HepG2 (cell line): Measurements from ENCODE around the gene POLRMT. TPM values are rescaled to one million over a fixed set of nuclear protein-coding genes. Genes with fewer than 3 reads are reported as not detected.

Experiments used
- ATAC-seq: fragments of 200-7000 bp; cut with Tn5 transposase; 3 replicates; pipeline ENCODE4 v1.9.1; 2020; ENCODE audit warnings: mild to moderate bottlenecking, moderate library complexity
- BruUV-seq: library from RNA; stranded (reverse); fragments of 400-500 nt; replicated peaks from 2 replicates; lab custom pipeline; 2021; lab: Mats Ljungman, UMichigan
- CTCF ChIA-PET: fragments of 300-600 bp; formaldehyde crosslinking; extraction: SDS; loops from one replicate; lab custom pipeline; 2021; ENCODE audit warnings: low total read pairs, inconsistent platforms, low intra/inter-chr PET ratio; lab: Yijun Ruan, JAX
- POLR2A ChIA-PET: fragments of 350-600 bp; sonication (Branson Sonifier 250); formaldehyde crosslinking; loops from one replicate; lab custom pipeline; 2020; ENCODE audit warnings: antibody characterized with exemption, inconsistent platforms; lab: Yijun Ruan, JAX
- DNase-seq: peaks from one replicate; pipeline ENCODE4 v3.0.0-alpha.2; 2015; ENCODE audit warnings: low spot score
- FAIRE-seq: peaks from 3 replicates; lab custom pipeline; 2011; peaks lifted over from hg19 to GRCh38; lab: Jason Lieb, UNC
- H2AFZ ChIP-seq: one replicate; pipeline ENCODE4 v1.6.1; 2011; ENCODE audit warnings: low read length, inconsistent platforms
- H3K27ac ChIP-seq: fragments of 300-600 bp; 3 replicates; pipeline ENCODE4 v1.8.0; 2011; ENCODE audit warnings: mixed run types, mild to moderate bottlenecking, mixed read lengths, low read length, inconsistent platforms; ENCODE audit not compliant: insufficient read depth; ENCODE audit errors: extremely low read length
- H3K27me3 ChIP-seq, 2 experiments: fragments of 200-600 bp in 1 of 2; 2 replicates in 1 of 2; 3 replicates in 1 of 2; pipeline versions ENCODE4 v1.6.0 to v1.8.0; 2011; ENCODE audit warnings: low read length in 2 of 2, mild to moderate bottlenecking in 2 of 2, moderate library complexity in 2 of 2, inconsistent platforms in 1 of 2; ENCODE audit not compliant: insufficient read depth in 2 of 2, control insufficient read depth in 1 of 2
- H3K36me3 ChIP-seq, 2 experiments: fragments of 200-600 bp in 1 of 2; replicated peaks in 1 of 2; 2 replicates in 1 of 2; 3 replicates in 1 of 2; pipeline versions ENCODE4 v1.5.1 to v1.8.0; 2011; ENCODE audit warnings: low read length in 2 of 2, inconsistent platforms in 1 of 2; ENCODE audit not compliant: insufficient read depth in 2 of 2, control insufficient read depth in 1 of 2
- H3K4me1 ChIP-seq: 2 replicates; pipeline ENCODE4 v1.5.1; 2012; ENCODE audit warnings: low read length, inconsistent platforms; ENCODE audit not compliant: insufficient read depth
- H3K4me2 ChIP-seq: 2 replicates; pipeline ENCODE4 v1.6.0; 2011; ENCODE audit warnings: low read depth, low read length, inconsistent platforms
- H3K4me3 ChIP-seq, 3 experiments: fragments of 200-600 bp in 1 of 3; sonication (generic), shearing (Covaris generic) in 1 of 3; replicated peaks in 1 of 3; 2 replicates each; pipeline ENCODE4 v1.5.1; 2011 to 2016; ENCODE audit warnings: low read length in 3 of 3, inconsistent platforms in 2 of 3, low read depth in 2 of 3, mild to moderate bottlenecking in 2 of 3, control low read depth in 1 of 3, mixed read lengths in 1 of 3; ENCODE audit not compliant: insufficient read depth in 1 of 3
- H3K79me2 ChIP-seq: one replicate; pipeline ENCODE4 v1.6.1; 2011; ENCODE audit warnings: low read length, inconsistent platforms; ENCODE audit not compliant: insufficient read depth
- H3K9ac ChIP-seq: 2 replicates; pipeline ENCODE4 v1.6.0; 2011; ENCODE audit warnings: mild to moderate bottlenecking, low read depth, low read length, inconsistent platforms; ENCODE audit not compliant: insufficient read depth
- H3K9me3 ChIP-seq: 2 replicates; pipeline ENCODE4 v1.5.1; 2012; ENCODE audit warnings: mild to moderate bottlenecking, low read length
- H4K20me1 ChIP-seq: 2 replicates; pipeline ENCODE4 v1.6.0; 2011; ENCODE audit warnings: inconsistent platforms, mild to moderate bottlenecking, low read length, moderate library complexity; ENCODE audit not compliant: insufficient read depth
- AGO2 ChIP-seq: fragments of 200-400 bp; formaldehyde crosslinking; optimal IDR thresholded peaks from 2 replicates; pipeline ENCODE3; 2017; ENCODE audit warnings: mild to moderate bottlenecking, low read depth, low read length, moderate library complexity
- NFE2 ChIP-seq: sonication (generic); formaldehyde crosslinking; IDR thresholded peaks from 2 replicates; pipeline ENCODE4 v1.4.0; 2020; ENCODE audit warnings: missing genetic modification reagents
- POLR2G ChIP-seq: fragments of 200-400 bp; formaldehyde crosslinking; IDR thresholded peaks from 2 replicates; pipeline ENCODE4 v1.6.1; 2018; ENCODE audit warnings: mild to moderate bottlenecking, low read depth, low read length, moderate library complexity
- ZIK1 ChIP-seq: sonication (generic); formaldehyde crosslinking; IDR thresholded peaks from 2 replicates; pipeline ENCODE4 v1.5.0; 2020; ENCODE audit warnings: mild to moderate bottlenecking, low read depth, missing genetic modification reagents, borderline replicate concordance
- ZNF563 ChIP-seq: sonication (generic); formaldehyde crosslinking; IDR thresholded peaks from 2 replicates; pipeline ENCODE4 v1.8.0; 2022; ENCODE audit warnings: mild to moderate bottlenecking, moderate library complexity, missing genetic modification reagents
- ZNF790 ChIP-seq: sonication (generic); formaldehyde crosslinking; IDR thresholded peaks from 2 replicates; pipeline ENCODE4 v1.8.0; 2022; ENCODE audit warnings: missing genetic modification reagents, mild to moderate bottlenecking, borderline replicate concordance
- WGBS: methylation state at CpG from one replicate; pipeline ENCODE4 v1.1.6; 2017; ENCODE audit warnings: low lambda C conversion rate; 5-methylcytosine and 5-hydroxymethylcytosine counted together
- in situ Hi-C: cut with HindIII; loops from 2 replicates; pipeline ENCODE4 v1.10.0; 2017; ENCODE audit warnings: low pct_unique_long_range_greater_than_20kb; ENCODE audit not compliant: extremely low pct_ligation_motif_present
- intact Hi-C: fragments of 100-400 bp; cut with micrococcal nuclease; formaldehyde crosslinking; loops from one replicate; pipeline ENCODE4 v1.10.0; 2022; ENCODE audit not compliant: unreplicated experiment
- polyA plus RNA-seq, 8 experiments: library from polyadenylated mRNA; depleted of rRNA in 3 of 8; stranded (reverse) in 7 of 8; unstranded in 1 of 8; fragments of >200 nt; fragmentation: Illumina TruSeq in 4 of 8; extraction: Trizol in 4 of 8; gene quantifications; 2 replicates each; pipeline versions ENCODE4 v1.2.1 to v1.2.3, GENCODE V29; 2011 to 2016; ENCODE audit warnings: low read depth in 4 of 8, missing spikeins in 1 of 8, mixed read lengths in 1 of 8; ENCODE audit not compliant: insufficient read depth in 1 of 8
- total RNA-seq, 5 experiments: library from RNA; depleted of rRNA; stranded (reverse); fragments of >200 nt; fragmentation: Illumina TruSeq; extraction: Trizol; gene quantifications; 2 replicates each; pipeline ENCODE4 v1.2.3, GENCODE V29; 2016; ENCODE audit warnings: low read depth in 1 of 5
- TF ChIP-seq, protein P1 (sequence below): sonication (generic); formaldehyde crosslinking; IDR thresholded peaks from 2 replicates; pipeline ENCODE4 v1.8.0; 2023; ENCODE audit warnings: mild to moderate bottlenecking, missing genetic modification reagents
- TF ChIP-seq, protein P2 (sequence below): sonication (generic); formaldehyde crosslinking; IDR thresholded peaks from 2 replicates; pipeline ENCODE4 v1.8.0; 2022; ENCODE audit warnings: mild to moderate bottlenecking, missing genetic modification reagents, moderate library complexity
- TF ChIP-seq, protein P3 (sequence below): sonication (generic); formaldehyde crosslinking; IDR thresholded peaks from 2 replicates; pipeline ENCODE4 v1.4.0; 2020; ENCODE audit warnings: mild to moderate bottlenecking, missing genetic modification reagents

POLRMT gene
- total and polyA plus RNA-seq, 2 of the 13 experiments (the other 11 are each of a cell fraction or from before 2014, with no cell fraction given), result 78.0 to 101 TPM

DNA sequence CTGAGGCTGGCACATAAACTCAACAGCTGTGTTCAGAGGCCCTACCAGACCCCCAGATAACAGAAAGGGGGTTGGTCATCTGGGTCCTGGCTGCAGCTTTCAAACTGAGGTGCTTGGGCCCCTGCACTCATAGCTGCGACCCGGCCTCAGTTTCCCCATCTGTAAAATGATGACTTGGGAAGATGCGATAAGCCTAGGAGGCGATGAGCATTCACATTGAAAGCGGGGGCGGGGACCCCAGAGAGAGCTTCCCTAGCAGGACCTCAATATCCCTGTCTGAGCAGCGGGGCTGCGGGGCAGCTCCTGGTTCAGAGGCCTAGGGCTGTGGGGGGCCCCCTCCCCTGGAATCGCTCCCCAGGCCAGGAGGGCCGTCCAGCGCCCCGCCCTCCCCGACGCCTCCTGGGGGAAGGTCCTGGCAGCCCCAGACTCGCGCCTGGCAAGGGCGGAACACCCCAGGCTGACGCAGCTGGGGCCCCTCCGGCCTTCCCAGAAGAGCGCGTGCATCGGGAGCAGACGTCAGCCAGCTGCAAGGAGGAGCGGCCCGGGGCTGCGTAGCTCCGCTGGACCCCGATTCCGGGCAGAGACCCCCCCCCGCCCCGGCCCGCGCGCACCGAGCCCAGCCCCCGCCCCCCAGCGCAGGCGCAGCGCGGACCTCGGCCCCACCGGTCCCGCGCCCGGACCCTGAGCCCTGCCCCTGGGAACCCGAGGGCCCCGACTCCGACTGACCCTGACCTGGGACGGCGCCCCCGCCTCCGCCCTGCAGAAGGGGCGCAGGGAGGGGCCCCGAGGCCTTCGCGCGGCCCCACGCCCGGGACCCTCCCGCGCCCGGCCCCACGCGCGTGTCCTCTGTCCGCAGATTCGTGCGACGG is 46.3 kb upstream of the POLRMT start (continued):
- no peak; the same call in 1 of the 2 replicates for TF ChIP-seq ZIK1 (CRISPR knock-in tag)

DNA sequence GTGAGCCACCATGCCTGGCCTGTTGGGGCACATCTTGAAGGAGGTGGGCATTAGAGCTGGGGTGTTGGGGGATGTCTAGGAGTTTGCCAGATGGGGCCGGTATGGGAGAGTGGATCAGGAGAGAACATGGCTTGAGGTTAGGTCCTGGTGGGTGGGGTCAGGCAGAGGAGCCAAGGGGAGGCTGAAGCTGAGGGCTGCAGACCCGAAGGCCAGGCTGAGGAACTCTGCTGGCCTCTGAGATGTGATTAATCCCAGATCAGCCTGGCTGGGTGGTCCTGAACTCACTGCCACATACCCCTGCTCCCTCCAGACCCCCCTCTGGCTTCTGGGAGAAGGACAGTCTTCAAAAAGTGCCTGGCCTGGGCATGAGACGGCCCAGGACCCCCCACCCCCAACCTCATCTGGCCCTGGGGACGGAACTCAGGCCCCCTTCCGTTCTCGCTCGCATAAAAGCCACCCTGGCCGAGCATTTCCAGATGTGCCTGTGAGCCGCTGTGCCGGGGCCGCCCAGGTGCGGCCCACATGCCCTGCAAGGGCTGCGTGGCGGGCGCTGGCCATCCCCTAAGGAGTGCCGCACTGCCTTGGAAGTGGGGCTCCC is 45.6 kb upstream of the POLRMT start:
- Histone ChIP-seq H3K9ac (peak overlapping the region; percentile 82; the same call in 1 of the 2 replicates), H3K4me3 (peak overlapping the region; percentile 57 to 89 (median 63); a peak in 4 of 6 replicates), H2AFZ (no peak overlapping the region), H3K36me3 (no peaks in the 10 kb centered on the region), H3K27ac (no peak overlapping the region), H3K4me2 (peak overlapping the region; percentile 82), H3K9me3 (no peaks in the 10 kb centered on the region), H3K79me2 (no peaks in the 10 kb centered on the region), H4K20me1 (no peaks in the 10 kb centered on the region), H3K4me1 (peaks cover 54% of the 10 kb centered on the region), H3K27me3 (peaks cover 0 to 7% of the 10 kb centered on the region in 2 experiments; a peak in 1 of 5 replicates)
- DNase-seq, result no peak
- CTCF ChIA-PET, result interaction anchor here (2.2 kb wide), 1 partner anchor 14 kb away, joined by 13 read pairs; no protein-coding TSS in a partner anchor
- in situ Hi-C loops, result no loop called here
- no TSS peak for BruUV-seq
- FAIRE-seq, result no peak
- no peak for ATAC-seq
- POLR2A ChIA-PET, result interaction anchor here (0.8 to 5.3 kb wide), 6 partner anchors 9 to 74 kb away, joined by 3 to 56 read pairs (median 15); partner anchors contain the start of genes PALM and RNF126
- 96% methylated on average over 6 of the region's 16 CpGs for WGBS
- TF ChIP-seq AGO2 (peak; percentile 60), ZNF790 (CRISPR knock-in tag) (0 out of 2 replicates have a peak, but pooled peaks have one; percentile 70), ZNF563 (0 out of 2 replicates have a peak, but pooled peaks have one; percentile 14), POLR2G (0 out of 2 replicates have a peak, but pooled peaks have one; percentile 4), NFE2 (CRISPR knock-in tag) (no peak)
- TF ChIP-seq, protein P1, sequence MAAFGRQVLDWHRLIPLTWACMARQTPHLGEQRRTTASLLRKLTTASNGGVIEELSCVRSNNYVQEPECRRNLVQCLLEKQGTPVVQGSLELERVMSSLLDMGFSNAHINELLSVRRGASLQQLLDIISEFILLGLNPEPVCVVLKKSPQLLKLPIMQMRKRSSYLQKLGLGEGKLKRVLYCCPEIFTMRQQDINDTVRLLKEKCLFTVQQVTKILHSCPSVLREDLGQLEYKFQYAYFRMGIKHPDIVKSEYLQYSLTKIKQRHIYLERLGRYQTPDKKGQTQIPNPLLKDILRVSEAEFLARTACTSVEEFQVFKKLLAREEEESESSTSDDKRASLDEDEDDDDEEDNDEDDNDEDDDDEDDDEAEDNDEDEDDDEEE (CRISPR knock-in tag), result peak; percentile 47; the same call in 1 of the 2 replicates
- TF ChIP-seq, protein P2, sequence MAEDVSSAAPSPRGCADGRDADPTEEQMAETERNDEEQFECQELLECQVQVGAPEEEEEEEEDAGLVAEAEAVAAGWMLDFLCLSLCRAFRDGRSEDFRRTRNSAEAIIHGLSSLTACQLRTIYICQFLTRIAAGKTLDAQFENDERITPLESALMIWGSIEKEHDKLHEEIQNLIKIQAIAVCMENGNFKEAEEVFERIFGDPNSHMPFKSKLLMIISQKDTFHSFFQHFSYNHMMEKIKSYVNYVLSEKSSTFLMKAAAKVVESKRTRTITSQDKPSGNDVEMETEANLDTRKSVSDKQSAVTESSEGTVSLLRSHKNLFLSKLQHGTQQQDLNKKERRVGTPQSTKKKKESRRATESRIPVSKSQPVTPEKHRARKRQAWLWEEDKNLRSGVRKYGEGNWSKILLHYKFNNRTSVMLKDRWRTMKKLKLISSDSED (CRISPR knock-in tag), result no peak
- TF ChIP-seq, protein P3, sequence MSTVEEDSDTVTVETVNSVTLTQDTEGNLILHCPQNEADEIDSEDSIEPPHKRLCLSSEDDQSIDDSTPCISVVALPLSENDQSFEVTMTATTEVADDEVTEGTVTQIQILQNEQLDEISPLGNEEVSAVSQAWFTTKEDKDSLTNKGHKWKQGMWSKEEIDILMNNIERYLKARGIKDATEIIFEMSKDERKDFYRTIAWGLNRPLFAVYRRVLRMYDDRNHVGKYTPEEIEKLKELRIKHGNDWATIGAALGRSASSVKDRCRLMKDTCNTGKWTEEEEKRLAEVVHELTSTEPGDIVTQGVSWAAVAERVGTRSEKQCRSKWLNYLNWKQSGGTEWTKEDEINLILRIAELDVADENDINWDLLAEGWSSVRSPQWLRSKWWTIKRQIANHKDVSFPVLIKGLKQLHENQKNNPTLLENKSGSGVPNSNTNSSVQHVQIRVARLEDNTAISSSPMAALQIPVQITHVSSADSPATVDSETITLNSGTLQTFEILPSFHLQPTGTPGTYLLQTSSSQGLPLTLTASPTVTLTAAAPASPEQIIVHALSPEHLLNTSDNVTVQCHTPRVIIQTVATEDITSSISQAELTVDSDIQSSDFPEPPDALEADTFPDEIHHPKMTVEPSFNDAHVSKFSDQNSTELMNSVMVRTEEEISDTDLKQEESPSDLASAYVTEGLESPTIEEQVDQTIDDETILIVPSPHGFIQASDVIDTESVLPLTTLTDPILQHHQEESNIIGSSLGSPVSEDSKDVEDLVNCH (CRISPR knock-in tag), result no peak
- intact Hi-C loops, result no loop called here
